ENCODE data around the gene AQP12A. TPM values are rescaled to one million over a fixed set of nuclear protein-coding genes. Genes with fewer than 3 reads are reported as not detected.

Gene AQP12A
- total and polyA plus RNA-seq, 2 donors (not counting 1 experiment from before 2014, with no cell fraction given), result not detected

DNA sequence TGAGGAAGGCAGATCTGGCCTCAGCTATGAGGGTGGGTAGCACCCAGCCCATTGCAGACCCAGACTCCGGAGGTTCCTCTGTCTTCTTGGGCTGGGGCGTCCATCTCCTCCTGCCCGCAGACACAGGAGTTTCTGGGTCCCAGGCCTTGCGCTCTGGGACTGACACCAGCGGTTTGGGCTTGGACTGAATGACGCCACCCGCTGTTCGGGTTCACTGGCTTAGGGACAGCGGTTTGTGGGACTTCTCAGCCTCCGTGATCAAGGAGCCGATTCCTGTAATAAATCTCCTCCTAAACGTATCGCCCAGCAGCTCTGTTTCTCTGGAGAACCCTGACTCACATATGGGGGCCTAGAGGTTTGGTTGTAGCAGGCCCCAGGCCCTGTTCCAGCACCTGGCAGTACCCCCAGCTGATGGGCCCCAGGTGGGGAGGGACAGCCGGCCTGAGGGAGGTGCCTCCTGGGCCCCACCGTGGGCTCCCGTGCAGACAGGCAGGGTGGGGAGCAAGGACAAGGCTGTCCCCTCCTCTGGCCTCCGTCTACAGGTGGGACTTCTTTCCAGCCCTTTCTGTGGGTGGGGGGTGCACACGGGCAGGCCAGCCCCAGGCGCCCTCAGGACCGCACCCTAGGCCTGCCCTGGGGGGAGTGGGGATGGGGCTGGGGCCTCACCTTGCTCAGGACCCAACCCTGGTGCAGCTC, 4.5 kb upstream of the AQP12A start:
- H3K27ac ChIP-seq (ENCODE audit: insufficient read depth, low read length), result no peak overlapping the region
- TF ChIP-seq, protein P1, sequence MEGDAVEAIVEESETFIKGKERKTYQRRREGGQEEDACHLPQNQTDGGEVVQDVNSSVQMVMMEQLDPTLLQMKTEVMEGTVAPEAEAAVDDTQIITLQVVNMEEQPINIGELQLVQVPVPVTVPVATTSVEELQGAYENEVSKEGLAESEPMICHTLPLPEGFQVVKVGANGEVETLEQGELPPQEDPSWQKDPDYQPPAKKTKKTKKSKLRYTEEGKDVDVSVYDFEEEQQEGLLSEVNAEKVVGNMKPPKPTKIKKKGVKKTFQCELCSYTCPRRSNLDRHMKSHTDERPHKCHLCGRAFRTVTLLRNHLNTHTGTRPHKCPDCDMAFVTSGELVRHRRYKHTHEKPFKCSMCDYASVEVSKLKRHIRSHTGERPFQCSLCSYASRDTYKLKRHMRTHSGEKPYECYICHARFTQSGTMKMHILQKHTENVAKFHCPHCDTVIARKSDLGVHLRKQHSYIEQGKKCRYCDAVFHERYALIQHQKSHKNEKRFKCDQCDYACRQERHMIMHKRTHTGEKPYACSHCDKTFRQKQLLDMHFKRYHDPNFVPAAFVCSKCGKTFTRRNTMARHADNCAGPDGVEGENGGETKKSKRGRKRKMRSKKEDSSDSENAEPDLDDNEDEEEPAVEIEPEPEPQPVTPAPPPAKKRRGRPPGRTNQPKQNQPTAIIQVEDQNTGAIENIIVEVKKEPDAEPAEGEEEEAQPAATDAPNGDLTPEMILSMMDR (conservative IDR thresholded peaks at IDR 0.05 in 1 of 2, IDR thresholded peaks at IDR 0.05 in 1 of 2; ENCODE audit: low read depth in 1 of 2, low read length in 2 of 2), result no peak
- TF ChIP-seq EZH2 (IDR thresholded peaks at IDR 0.05; ENCODE audit: low read length, missing control alignments), result no peak
- no peak overlapping the region for H3K9ac ChIP-seq (ENCODE audit: insufficient read depth, low read length)
- H3K4me2 ChIP-seq (ENCODE audit: extremely low read depth, insufficient read depth, low read length), result no peak overlapping the region
- no peak for DNase-seq (ENCODE audit: low read depth in 2 of 2)
- H3K36me3 ChIP-seq (ENCODE audit: control insufficient read depth, insufficient read depth, low read length), result no peaks in the 10 kb centered on the region
- no peaks in the 10 kb centered on the region for H3K9me3 ChIP-seq (ENCODE audit: control insufficient read depth, insufficient read depth, low read depth, low read length)
- H3K4me1 ChIP-seq (ENCODE audit: control insufficient read depth, extremely low read depth, insufficient read depth, low read length), result no peaks in the 10 kb centered on the region
- H3K79me2 ChIP-seq (ENCODE audit: control insufficient read depth, insufficient read depth, low read length), result no peaks in the 10 kb centered on the region
- H2AFZ ChIP-seq (ENCODE audit: low read length), result no peak overlapping the region
- H3K27me3 ChIP-seq (ENCODE audit: control insufficient read depth, insufficient read depth, low read length), result peaks cover 7% of the 10 kb centered on the region
- H3K4me3 ChIP-seq (replicated peaks in 1 of 4; ENCODE audit: control extremely low read depth in 1 of 4, insufficient read depth in 1 of 4, low read depth in 3 of 4, low read length in 4 of 4), result no peak overlapping the region
- no peaks in the 10 kb centered on the region for H4K20me1 ChIP-seq (ENCODE audit: control insufficient read depth, extremely low read depth, insufficient read depth, low read length)

DNA sequence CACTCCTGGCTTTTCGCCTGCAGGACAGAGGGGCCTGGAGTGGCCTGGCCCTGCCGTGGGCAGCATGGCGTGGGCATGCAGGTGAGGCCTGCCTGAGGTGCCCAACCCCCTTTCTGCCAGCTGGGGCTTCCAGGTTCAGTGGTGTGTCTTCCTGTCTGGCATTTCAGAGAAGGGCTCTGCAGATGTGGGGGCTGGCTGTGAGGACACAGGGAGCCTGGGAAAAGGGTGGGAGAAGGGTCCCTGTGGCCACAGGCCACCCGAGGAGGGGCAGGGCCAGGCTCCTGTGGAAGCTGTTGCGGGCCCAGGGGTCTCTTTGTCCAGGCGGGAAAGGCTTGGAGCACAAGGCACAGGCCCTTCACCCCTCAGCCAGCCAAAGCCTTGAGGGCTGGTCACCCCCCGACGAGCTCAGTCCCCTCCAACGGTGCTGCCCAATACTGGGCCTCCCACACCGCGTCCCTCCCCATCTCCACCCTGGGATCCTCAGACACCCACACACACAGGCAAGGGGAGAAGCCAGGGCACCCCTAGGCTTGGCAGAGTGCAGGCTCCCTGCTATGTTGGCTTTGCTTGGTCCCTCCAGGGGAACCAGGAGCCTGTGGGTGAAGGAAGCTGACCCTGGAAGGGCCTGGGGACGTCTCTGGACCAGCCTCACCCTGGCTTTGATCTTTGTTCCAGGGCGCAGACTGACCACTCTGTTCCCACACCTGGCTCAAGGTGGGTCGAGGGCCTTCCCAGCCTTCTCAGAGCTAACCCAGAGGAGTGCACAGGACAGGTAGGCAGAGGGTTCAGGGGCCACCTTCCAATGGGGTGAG, 3.7 kb upstream of the AQP12A start:
- TF ChIP-seq EZH2 (IDR thresholded peaks at IDR 0.05; ENCODE audit: low read length, missing control alignments), result no peak
- TF ChIP-seq, protein P1 (conservative IDR thresholded peaks at IDR 0.05 in 1 of 2, IDR thresholded peaks at IDR 0.05 in 1 of 2; ENCODE audit: low read depth in 1 of 2, low read length in 2 of 2), result no peak
- Histone ChIP-seq H3K27me3 (ENCODE audit: control insufficient read depth, insufficient read depth, low read length) (peaks cover 7% of the 10 kb centered on the region), H3K4me2 (ENCODE audit: extremely low read depth, insufficient read depth, low read length) (no peak overlapping the region), H3K36me3 (ENCODE audit: control insufficient read depth, insufficient read depth, low read length) (no peaks in the 10 kb centered on the region), H4K20me1 (ENCODE audit: control insufficient read depth, extremely low read depth, insufficient read depth, low read length) (no peaks in the 10 kb centered on the region), H3K4me1 (ENCODE audit: control insufficient read depth, extremely low read depth, insufficient read depth, low read length) (no peaks in the 10 kb centered on the region), H2AFZ (ENCODE audit: low read length) (no peak overlapping the region), H3K79me2 (ENCODE audit: control insufficient read depth, insufficient read depth, low read length) (no peaks in the 10 kb centered on the region), H3K4me3 (replicated peaks in 1 of 4; ENCODE audit: control extremely low read depth in 1 of 4, insufficient read depth in 1 of 4, low read depth in 3 of 4, low read length in 4 of 4) (no peak overlapping the region), H3K27ac (ENCODE audit: insufficient read depth, low read length) (no peak overlapping the region), H3K9me3 (ENCODE audit: control insufficient read depth, insufficient read depth, low read depth, low read length) (no peaks in the 10 kb centered on the region), H3K9ac (ENCODE audit: insufficient read depth, low read length) (no peak overlapping the region)
- no peak for DNase-seq (ENCODE audit: low read depth in 2 of 2)

DNA sequence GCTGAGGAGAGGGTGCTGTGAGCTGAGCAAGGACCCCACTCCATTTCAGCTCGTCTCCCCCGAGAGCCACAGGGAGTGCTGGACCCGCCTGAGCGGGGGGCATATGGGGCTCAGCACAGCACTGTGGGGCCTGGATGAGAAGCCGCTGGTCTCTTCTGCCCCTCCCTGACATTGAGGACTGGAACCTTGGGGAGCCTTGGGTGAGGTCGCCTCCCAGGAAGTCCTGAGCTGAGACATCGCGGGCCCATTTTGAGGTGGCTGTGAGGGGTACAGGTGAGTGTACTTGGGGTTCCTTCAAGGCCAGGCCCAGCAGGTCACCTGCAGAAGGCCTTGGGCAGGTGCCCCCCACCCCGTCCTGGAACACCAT, 3.1 kb upstream of the AQP12A start:
- H3K4me1 ChIP-seq (ENCODE audit: control insufficient read depth, extremely low read depth, insufficient read depth, low read length), result no peaks in the 10 kb centered on the region
- H3K4me3 ChIP-seq (replicated peaks in 1 of 4; ENCODE audit: control extremely low read depth in 1 of 4, insufficient read depth in 1 of 4, low read depth in 3 of 4, low read length in 4 of 4), result no peak overlapping the region
- H4K20me1 ChIP-seq (ENCODE audit: control insufficient read depth, extremely low read depth, insufficient read depth, low read length), result no peaks in the 10 kb centered on the region
- TF ChIP-seq, protein P1 (conservative IDR thresholded peaks at IDR 0.05 in 1 of 2, IDR thresholded peaks at IDR 0.05 in 1 of 2; ENCODE audit: low read depth in 1 of 2, low read length in 2 of 2), result no peak
- TF ChIP-seq EZH2 (IDR thresholded peaks at IDR 0.05; ENCODE audit: low read length, missing control alignments), result no peak
- H3K9ac ChIP-seq (ENCODE audit: insufficient read depth, low read length), result no peak overlapping the region
- peaks cover 7% of the 10 kb centered on the region for H3K27me3 ChIP-seq (ENCODE audit: control insufficient read depth, insufficient read depth, low read length)
- no peak overlapping the region for H3K4me2 ChIP-seq (ENCODE audit: extremely low read depth, insufficient read depth, low read length)
- no peak for DNase-seq (ENCODE audit: low read depth in 2 of 2)
- no peak overlapping the region for H2AFZ ChIP-seq (ENCODE audit: low read length)
- no peaks in the 10 kb centered on the region for H3K9me3 ChIP-seq (ENCODE audit: control insufficient read depth, insufficient read depth, low read depth, low read length)
- H3K79me2 ChIP-seq (ENCODE audit: control insufficient read depth, insufficient read depth, low read length), result no peaks in the 10 kb centered on the region
- H3K27ac ChIP-seq (ENCODE audit: insufficient read depth, low read length), result no peak overlapping the region
- no peaks in the 10 kb centered on the region for H3K36me3 ChIP-seq (ENCODE audit: control insufficient read depth, insufficient read depth, low read length)
